ENCODE data around the gene LRRD1. TPM values are rescaled to one million over a fixed set of nuclear protein-coding genes. Genes with fewer than 3 reads are reported as not detected.
A peak's percentile ranks its signal among the peaks of the same experiment; 100 is the strongest.

The LRRD1 gene
- total RNA-seq, result not detected
- 0.09 TPM for total RNA-seq (2013)

- H3K27me3 Mint-ChIP-seq (ENCODE audit: low read depth in 2 of 2), result peaks cover 3 to 6% of the 10 kb centered on the region in 2 donors
- H3K36me3 ChIP-seq (ENCODE audit: control insufficient read depth, insufficient read depth, low read length), result no peaks in the 10 kb centered on the region
- peak within 1 kb of the TSS in 1 of 2 donors; percentile 72 for H3K27ac Mint-ChIP-seq
- peaks cover 8 to 12% of the 10 kb centered on the region in 2 donors for H3K4me1 Mint-ChIP-seq
- WGBS (ENCODE audit: insufficient coverage), result 11% methylated on average over 60 of the region's 60 CpGs
- peak; percentile 85 to 87 for DNase-seq
- H3K9me3 ChIP-seq (ENCODE audit: control insufficient read depth, insufficient read depth, low read length), result no peaks in the 10 kb centered on the region
- H3K9me3 Mint-ChIP-seq, result no peaks in the 10 kb centered on the region
- H3K27ac ChIP-seq (ENCODE audit: low read length), result no peak within 1 kb of the TSS
- no peaks in the 10 kb centered on the region for H3K36me3 Mint-ChIP-seq
- H3K4me3 Mint-ChIP-seq, result peak within 1 kb of the TSS; percentile 86
- peak within 1 kb of the TSS; percentile 41 for H3K4me3 ChIP-seq (ENCODE audit: low read length)
- peak; percentile 99 for TF ChIP-seq CTCF (IDR thresholded peaks at IDR 0.05)
- H3K4me1 ChIP-seq (ENCODE audit: control insufficient read depth, insufficient read depth, low read length), result peaks cover 7% of the 10 kb centered on the region
- ATAC-seq, result peak; percentile 99 to 100 (median 99)
- intact Hi-C loops (cut with micrococcal nuclease), result loop anchor here (2.0 kb wide), 1 partner anchor 268 kb away; the partner anchor contains the start of gene GATAD1
- H3K27me3 ChIP-seq (ENCODE audit: control insufficient read depth, insufficient read depth, low read length), result peaks cover 4% of the 10 kb centered on the region
Observed at GRCh38 chr7:92178928-92179924, at the start of gene LRRD1. Gene LRRD1 (minus strand): TSS chr7:92179142. CDS start chr7:92165202, 13,940 bp downstream.

GRCh38 chr7:92228742-92229141, 49.8 kb upstream of the LRRD1 start:
- WGBS (ENCODE audit: insufficient coverage), result 97% methylated on average over 2 of the region's 2 CpGs
- Mint-ChIP-seq H3K36me3 (peaks cover 21% of the 10 kb centered on the region), H3K27ac (no peak overlapping the region), H3K9me3 (no peaks in the 10 kb centered on the region), H3K4me1 (no peaks in the 10 kb centered on the region), H3K4me3 (no peak overlapping the region), H3K27me3 (ENCODE audit: low read depth in 2 of 2) (no peaks in the 10 kb centered on the region)
- ATAC-seq, result no peak
- Histone ChIP-seq H3K4me3 (ENCODE audit: low read length) (no peak overlapping the region), H3K27me3 (ENCODE audit: control insufficient read depth, insufficient read depth, low read length) (no peaks in the 10 kb centered on the region), H3K36me3 (ENCODE audit: control insufficient read depth, insufficient read depth, low read length) (peaks cover 56% of the 10 kb centered on the region), H3K27ac (ENCODE audit: low read length) (no peak overlapping the region), H3K9me3 (ENCODE audit: control insufficient read depth, insufficient read depth, low read length) (no peaks in the 10 kb centered on the region), H3K4me1 (ENCODE audit: control insufficient read depth, insufficient read depth, low read length) (no peaks in the 10 kb centered on the region)
- no peak for TF ChIP-seq CTCF (IDR thresholded peaks at IDR 0.05)
- intact Hi-C loops (cut with micrococcal nuclease), result no loop called here
- no peak for DNase-seq

DNA sequence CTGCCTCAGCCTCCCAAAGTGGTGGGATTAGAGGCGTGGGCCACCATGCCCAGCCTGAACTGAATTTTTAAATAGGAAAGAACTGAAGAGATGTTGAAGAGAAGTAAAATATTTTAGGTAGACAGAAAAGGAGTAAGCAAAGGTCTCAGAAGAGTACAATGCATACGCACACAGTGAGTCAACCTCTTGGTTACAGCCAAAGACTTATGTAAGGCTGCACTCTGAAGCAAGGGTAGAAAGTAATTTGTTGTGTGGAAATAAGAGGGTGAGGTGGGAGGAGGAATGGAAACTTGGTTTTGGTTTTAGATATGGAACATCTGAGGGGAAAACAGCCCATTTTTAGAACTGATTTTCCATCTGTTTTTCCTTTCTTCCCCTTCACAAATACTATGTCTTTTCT, 49.2 kb upstream of the LRRD1 start:
- Histone ChIP-seq H3K4me1 (ENCODE audit: control insufficient read depth, insufficient read depth, low read length) (no peaks in the 10 kb centered on the region), H3K9me3 (ENCODE audit: control insufficient read depth, insufficient read depth, low read length) (no peaks in the 10 kb centered on the region), H3K4me3 (ENCODE audit: low read length) (no peak overlapping the region), H3K27ac (ENCODE audit: low read length) (no peak overlapping the region), H3K36me3 (ENCODE audit: control insufficient read depth, insufficient read depth, low read length) (peaks cover 58% of the 10 kb centered on the region), H3K27me3 (ENCODE audit: control insufficient read depth, insufficient read depth, low read length) (no peaks in the 10 kb centered on the region)
- no peak for TF ChIP-seq CTCF (IDR thresholded peaks at IDR 0.05)
- 98% methylated on average over 2 of the region's 2 CpGs for WGBS (ENCODE audit: insufficient coverage)
- Mint-ChIP-seq H3K4me3 (no peak overlapping the region), H3K9me3 (no peaks in the 10 kb centered on the region), H3K4me1 (no peaks in the 10 kb centered on the region), H3K27ac (no peak overlapping the region), H3K36me3 (peaks cover 21% of the 10 kb centered on the region), H3K27me3 (ENCODE audit: low read depth in 2 of 2) (no peaks in the 10 kb centered on the region)
- DNase-seq (no peak), ATAC-seq (no peak)
- intact Hi-C loops (cut with micrococcal nuclease), result no loop called here
